MCF 10A (cell line): ENCODE data around the gene CABP7. TPM values are rescaled to one million over a fixed set of nuclear protein-coding genes. Genes with fewer than 3 reads are reported as not detected.

ENCODE experiments used
- BruUV-seq: library from RNA; stranded (reverse); fragments of 400-500 nt; replicated peaks from 2 replicates; lab custom pipeline; 2021; lab: Mats Ljungman, UMichigan
- CTCF ChIA-PET: fragments of 300-600 bp; sonication (Branson Sonifier 250); formaldehyde crosslinking; extraction: SDS; loops from one replicate; lab custom pipeline; 2021; ENCODE audit warnings: antibody characterized with exemption, inconsistent platforms; lab: Yijun Ruan, JAX
- POLR2A ChIA-PET: fragments of 300-600, 350-650 bp; sonication (Branson Sonifier 250); formaldehyde crosslinking; extraction: SDS; loops from one replicate; lab custom pipeline; 2020; ENCODE audit warnings: antibody characterized with exemption, inconsistent platforms; lab: Yijun Ruan, JAX
- DNase-seq: peaks from one replicate; pipeline ENCODE4 v3.0.0-alpha.2; 2018; ENCODE audit not compliant: unreplicated experiment
- H3K27ac Mint-ChIP-seq: one replicate; pipeline ENCODE4 v1.8.0; 2022; ENCODE audit warnings: mild to moderate bottlenecking, low read depth, mixed read lengths; ENCODE audit not compliant: unreplicated experiment
- H3K27me3 Mint-ChIP-seq: one replicate; pipeline ENCODE4 v1.8.0; 2022; ENCODE audit warnings: mixed read lengths; ENCODE audit not compliant: insufficient read depth, unreplicated experiment
- H3K36me3 Mint-ChIP-seq: one replicate; pipeline ENCODE4 v1.8.0; 2022; ENCODE audit warnings: mild to moderate bottlenecking, moderate library complexity, mixed read lengths; ENCODE audit not compliant: insufficient read depth, unreplicated experiment
- H3K4me1 Mint-ChIP-seq: one replicate; pipeline ENCODE4 v1.8.0; 2022; ENCODE audit warnings: mixed read lengths; ENCODE audit not compliant: insufficient read depth, unreplicated experiment
- H3K4me3 Mint-ChIP-seq: one replicate; pipeline ENCODE4 v1.8.0; 2022; ENCODE audit warnings: mild to moderate bottlenecking, moderate library complexity, mixed read lengths; ENCODE audit not compliant: unreplicated experiment
- H3K9me3 Mint-ChIP-seq: one replicate; pipeline ENCODE4 v1.8.0; 2022; ENCODE audit warnings: mixed read lengths; ENCODE audit not compliant: unreplicated experiment
- intact Hi-C: fragments of 100-400 bp; cut with micrococcal nuclease; formaldehyde crosslinking; loops from 2 replicates; pipeline ENCODE4 v1.14.1; 2022
- total RNA-seq: library from RNA; stranded (reverse); gene quantifications from 2 replicates; pipeline ENCODE4 v1.2.3, GENCODE V29; 2022
- TF ChIP-seq, protein P1 (sequence below): fragments of 200-600 bp; IDR thresholded peaks from one replicate; pipeline ENCODE4 v1.8.0; 2022; ENCODE audit warnings: antibody characterized with exemption, mild to moderate bottlenecking; ENCODE audit not compliant: unreplicated experiment

CABP7 gene
- total RNA-seq, 1 experiment from 2014 or later = not detected

GRCh38 chr22:29679316-29679715 lies 40.5 kb upstream of the CABP7 start:
- no TSS peak for BruUV-seq
- no peak overlapping the region for H3K4me3 Mint-ChIP-seq
- POLR2A ChIA-PET = interaction anchor here (0.6 kb wide), 1 partner anchor 621 kb away, joined by 4 read pairs; no protein-coding TSS in a partner anchor
- H3K27ac Mint-ChIP-seq = no peak overlapping the region
- no peaks in the 10 kb centered on the region for H3K27me3 Mint-ChIP-seq
- TF ChIP-seq, protein P1, sequence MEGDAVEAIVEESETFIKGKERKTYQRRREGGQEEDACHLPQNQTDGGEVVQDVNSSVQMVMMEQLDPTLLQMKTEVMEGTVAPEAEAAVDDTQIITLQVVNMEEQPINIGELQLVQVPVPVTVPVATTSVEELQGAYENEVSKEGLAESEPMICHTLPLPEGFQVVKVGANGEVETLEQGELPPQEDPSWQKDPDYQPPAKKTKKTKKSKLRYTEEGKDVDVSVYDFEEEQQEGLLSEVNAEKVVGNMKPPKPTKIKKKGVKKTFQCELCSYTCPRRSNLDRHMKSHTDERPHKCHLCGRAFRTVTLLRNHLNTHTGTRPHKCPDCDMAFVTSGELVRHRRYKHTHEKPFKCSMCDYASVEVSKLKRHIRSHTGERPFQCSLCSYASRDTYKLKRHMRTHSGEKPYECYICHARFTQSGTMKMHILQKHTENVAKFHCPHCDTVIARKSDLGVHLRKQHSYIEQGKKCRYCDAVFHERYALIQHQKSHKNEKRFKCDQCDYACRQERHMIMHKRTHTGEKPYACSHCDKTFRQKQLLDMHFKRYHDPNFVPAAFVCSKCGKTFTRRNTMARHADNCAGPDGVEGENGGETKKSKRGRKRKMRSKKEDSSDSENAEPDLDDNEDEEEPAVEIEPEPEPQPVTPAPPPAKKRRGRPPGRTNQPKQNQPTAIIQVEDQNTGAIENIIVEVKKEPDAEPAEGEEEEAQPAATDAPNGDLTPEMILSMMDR = no peak
- H3K36me3 Mint-ChIP-seq = peaks cover 87% of the 10 kb centered on the region
- intact Hi-C loops = no loop called here
- DNase-seq = no peak
- H3K9me3 Mint-ChIP-seq = no peaks in the 10 kb centered on the region
- CTCF ChIA-PET = interaction anchor here (0.5 to 0.6 kb wide), 2 partner anchors 144 to 644 kb away, joined by 3 to 7 read pairs; no protein-coding TSS in a partner anchor
- no peaks in the 10 kb centered on the region for H3K4me1 Mint-ChIP-seq

DNA sequence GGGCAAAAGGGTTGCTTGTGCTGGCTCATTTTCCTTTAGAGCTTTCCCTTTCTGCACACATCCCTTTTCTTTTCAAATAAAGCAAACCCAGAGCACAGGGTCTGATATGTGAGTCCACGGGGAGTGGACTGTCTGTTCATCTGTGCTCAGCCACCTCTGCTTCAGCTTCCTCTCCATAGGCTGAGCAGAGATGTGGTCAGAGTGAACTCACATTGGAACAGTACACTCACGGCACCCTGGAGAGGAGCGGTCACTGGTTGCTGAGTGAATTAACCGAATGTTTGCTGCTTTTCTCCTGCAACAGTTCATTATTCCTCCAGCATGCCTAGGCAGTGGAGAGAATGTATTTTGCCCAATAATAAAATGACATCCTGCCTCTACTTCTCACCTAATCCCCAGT lies 36.3 kb upstream of the CABP7 start:
- no TSS peak for BruUV-seq
- CTCF ChIA-PET = interaction anchor here (0.5 to 2.2 kb wide), 3 partner anchors 47 to 322 kb away, joined by 3 to 6 read pairs (median 3); no protein-coding TSS in a partner anchor
- Mint-ChIP-seq H3K27me3 (no peaks in the 10 kb centered on the region), H3K4me3 (no peak overlapping the region), H3K9me3 (no peaks in the 10 kb centered on the region), H3K4me1 (no peaks in the 10 kb centered on the region), H3K27ac (no peak overlapping the region), H3K36me3 (peaks cover 69% of the 10 kb centered on the region)
- intact Hi-C loops = no loop called here
- DNase-seq = no peak
- TF ChIP-seq, protein P1 = no peak
- POLR2A ChIA-PET = no interaction called here

GRCh38 chr22:29684244-29684643 lies 35.6 kb upstream of the CABP7 start:
- BruUV-seq = no TSS peak
- H3K27me3 Mint-ChIP-seq = no peaks in the 10 kb centered on the region
- intact Hi-C loops = no loop called here

GRCh38 chr22:29689206-29689879 lies 30.5 kb upstream of the CABP7 start:
- H3K27me3 Mint-ChIP-seq = no peaks in the 10 kb centered on the region
- no peaks in the 10 kb centered on the region for H3K9me3 Mint-ChIP-seq
- no peaks in the 10 kb centered on the region for H3K4me1 Mint-ChIP-seq
- intact Hi-C loops = loop anchor here (1.0 kb wide), 2 partner anchors 316 to 400 kb away; no protein-coding TSS in a partner anchor
- peaks cover 53% of the 10 kb centered on the region for H3K36me3 Mint-ChIP-seq
- DNase-seq = no peak
- no TSS peak for BruUV-seq
- H3K27ac Mint-ChIP-seq = no peak overlapping the region
- TF ChIP-seq, protein P1 = no peak
- CTCF ChIA-PET = interaction anchor here (0.7 to 2.1 kb wide), 15 partner anchors 8 to 402 kb away, joined by 3 to 13 read pairs (median 4); no protein-coding TSS in a partner anchor
- POLR2A ChIA-PET = no interaction called here
- H3K4me3 Mint-ChIP-seq = no peak overlapping the region

More at GRCh38 chr22:29684244-29684643, 35.6 kb upstream of the CABP7 start:
- TF ChIP-seq, protein P1 = no peak
- no peak overlapping the region for H3K4me3 Mint-ChIP-seq
- peaks cover 66% of the 10 kb centered on the region for H3K36me3 Mint-ChIP-seq
- no peaks in the 10 kb centered on the region for H3K4me1 Mint-ChIP-seq
- CTCF ChIA-PET = interaction anchor here (1.0 to 2.2 kb wide), 3 partner anchors 48 to 404 kb away, joined by 3 to 6 read pairs (median 3); no protein-coding TSS in a partner anchor
- DNase-seq = no peak
- H3K9me3 Mint-ChIP-seq = no peaks in the 10 kb centered on the region
- POLR2A ChIA-PET = interaction anchor here (0.6 kb wide), 1 partner anchor 89 kb away, joined by 3 read pairs; no protein-coding TSS in a partner anchor
- no peak overlapping the region for H3K27ac Mint-ChIP-seq
